Neural cell (in vitro differentiated cells): ENCODE results near the gene PNCK.
A peak's percentile ranks its signal among the peaks of the same experiment; 100 is the strongest.

Experiments
- CTCF ChIP-seq: fragments of 450-650 bp; IDR thresholded peaks from 2 replicates; pipeline ENCODE4 v1.5.1; 2014; ENCODE audit warnings: antibody characterized with exemption, mild to moderate bottlenecking, moderate library complexity; ENCODE audit not compliant: poor library complexity, severe bottlenecking
- EP300 ChIP-seq: fragments of 450-650 bp; conservative IDR thresholded peaks from 2 replicates; pipeline ENCODE4 v1.6.1; 2014; ENCODE audit warnings: antibody characterized with exemption, mild to moderate bottlenecking, moderate library complexity; ENCODE audit not compliant: poor library complexity, severe bottlenecking
- EZH2 ChIP-seq: fragments of 200-600, 300-800 bp; shearing (Covaris generic), sonication (generic); IDR thresholded peaks from 2 replicates; pipeline ENCODE4 v1.6.1; 2014; ENCODE audit warnings: antibody characterized with exemption, low read length, borderline replicate concordance, mild to moderate bottlenecking; ENCODE audit not compliant: insufficient read depth, poor library complexity, severe bottlenecking
- RAD21 ChIP-seq: fragments of 450-650 bp; conservative IDR thresholded peaks from 2 replicates; pipeline ENCODE4 v1.6.1; 2014; ENCODE audit warnings: antibody characterized with exemption, mild to moderate bottlenecking, moderate library complexity
- REST ChIP-seq: IDR thresholded peaks from 2 replicates; pipeline ENCODE4 v1.6.1; 2012; ENCODE audit warnings: borderline replicate concordance
- TAF1 ChIP-seq: IDR thresholded peaks from 2 replicates; pipeline ENCODE4 v1.6.1; 2012; ENCODE audit warnings: low read depth

GRCh38 chrX:153643431-153644351 lies 29.9 kb downstream of the PNCK start:
- TF ChIP-seq EZH2 (no peak), CTCF (peak; percentile 55), REST (no peak), TAF1 (no peak), EP300 (no peak), RAD21 (no peak)
